ENCODE measurements around the gene CEP68. TPM values are rescaled to one million over a fixed set of nuclear protein-coding genes. Genes with fewer than 3 reads are reported as not detected.

Gene CEP68
- polyA plus RNA-seq, 1 experiment, result 11.7 TPM

DNA sequence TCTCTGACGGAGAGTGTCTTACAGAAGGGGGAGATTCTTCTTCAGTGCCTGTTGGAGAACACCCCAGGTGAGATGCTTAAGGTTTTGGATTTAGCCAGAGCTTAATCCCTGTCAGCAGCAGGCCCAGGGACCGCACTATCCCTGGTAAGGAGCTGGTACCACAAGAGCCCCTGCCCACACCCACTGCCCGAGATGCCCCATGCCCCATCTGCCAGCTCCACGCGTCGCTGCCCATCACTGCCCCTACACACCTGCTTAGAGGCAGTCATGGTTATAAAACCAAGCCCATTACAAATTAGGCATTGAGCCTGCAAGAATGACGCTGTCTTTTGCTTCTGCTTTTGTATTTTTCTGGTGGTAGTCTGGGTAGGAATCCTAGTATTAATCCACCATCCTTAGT, 21.7 kb downstream of the CEP68 start:
- no peak for DNase-seq (ENCODE audit: low read depth)
- Histone ChIP-seq H3K36me3 (ENCODE audit: control insufficient read depth, insufficient read depth, low read length) (peaks cover 18% of the 10 kb centered on the region), H3K27me3 (ENCODE audit: control insufficient read depth, insufficient read depth, low read length) (no peaks in the 10 kb centered on the region), H3K4me3 (ENCODE audit: low read depth, low read length) (no peak overlapping the region)
- POLR2A ChIA-PET, result no interaction called here
- CTCF ChIA-PET, result interaction anchor here (1.6 kb wide), 1 partner anchor 13 kb away, joined by 3 read pairs; no protein-coding TSS in a partner anchor
- no peak for TF ChIP-seq CTCF (IDR thresholded peaks at IDR 0.05; ENCODE audit: insufficient read depth, low read depth, low read length)

GRCh38 chr2:65079017-65079416, 22.8 kb downstream of the CEP68 start:
- DNase-seq (ENCODE audit: low read depth), result no peak
- TF ChIP-seq CTCF (IDR thresholded peaks at IDR 0.05; ENCODE audit: insufficient read depth, low read depth, low read length), result no peak
- ChIA-PET CTCF (interaction anchor here (1.6 kb wide), 1 partner anchor 14 kb away, joined by 3 read pairs; no protein-coding TSS in a partner anchor), POLR2A (no interaction called here)
- Histone ChIP-seq H3K36me3 (ENCODE audit: control insufficient read depth, insufficient read depth, low read length) (peaks cover 22% of the 10 kb centered on the region), H3K4me3 (ENCODE audit: low read depth, low read length) (no peak overlapping the region), H3K27me3 (ENCODE audit: control insufficient read depth, insufficient read depth, low read length) (no peaks in the 10 kb centered on the region)

GRCh38 chr2:65081232-65081685, 25.0 kb downstream of the CEP68 start:
- Histone ChIP-seq H3K36me3 (ENCODE audit: control insufficient read depth, insufficient read depth, low read length) (peaks cover 24% of the 10 kb centered on the region), H3K4me3 (ENCODE audit: low read depth, low read length) (no peak overlapping the region), H3K27me3 (ENCODE audit: control insufficient read depth, insufficient read depth, low read length) (no peaks in the 10 kb centered on the region)
- ChIA-PET POLR2A (no interaction called here), CTCF (interaction anchor here (1.0 kb wide), 1 partner anchor 15 kb away, joined by 3 read pairs; no protein-coding TSS in a partner anchor)
- TF ChIP-seq CTCF (IDR thresholded peaks at IDR 0.05; ENCODE audit: insufficient read depth, low read depth, low read length), result no peak
- no peak for DNase-seq (ENCODE audit: low read depth)

GRCh38 chr2:65085148-65085547, 28.9 kb downstream of the CEP68 start:
- Histone ChIP-seq H3K27me3 (ENCODE audit: control insufficient read depth, insufficient read depth, low read length) (no peaks in the 10 kb centered on the region), H3K36me3 (ENCODE audit: control insufficient read depth, insufficient read depth, low read length) (peaks cover 18% of the 10 kb centered on the region), H3K4me3 (ENCODE audit: low read depth, low read length) (no peak overlapping the region)
- DNase-seq (ENCODE audit: low read depth), result no peak
- POLR2A ChIA-PET, result interaction anchor here (0.6 kb wide), 1 partner anchor 142 kb away, joined by 3 read pairs; no protein-coding TSS in a partner anchor
- CTCF ChIA-PET, result interaction anchor here (1.2 kb wide), 1 partner anchor 10 kb away, joined by 4 read pairs; no protein-coding TSS in a partner anchor
- TF ChIP-seq CTCF (IDR thresholded peaks at IDR 0.05; ENCODE audit: insufficient read depth, low read depth, low read length), result no peak

DNA sequence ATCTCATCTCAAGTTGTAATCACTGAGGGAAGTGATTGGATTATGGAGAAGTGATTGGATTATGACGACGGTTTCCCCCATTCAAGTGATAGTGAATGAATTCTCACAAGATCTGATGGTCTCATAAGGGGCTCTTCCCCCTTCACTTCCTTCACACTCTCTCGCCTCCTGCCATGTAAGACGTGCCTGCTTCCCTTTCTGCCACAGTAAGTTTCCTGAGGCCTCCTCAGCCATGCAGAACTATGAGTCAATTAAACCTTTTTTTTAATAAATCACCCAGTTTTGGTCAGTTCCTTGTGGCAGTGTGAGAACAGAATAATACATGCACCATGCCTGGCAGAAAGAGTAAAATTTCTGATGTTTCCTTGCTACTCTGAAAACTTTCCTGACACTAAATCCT, 36.6 kb downstream of the CEP68 start:
- POLR2A ChIA-PET, result no interaction called here

More for the DNA sequence above, 36.6 kb downstream of the CEP68 start:
- Histone ChIP-seq H3K4me3 (ENCODE audit: low read depth, low read length) (no peak overlapping the region), H3K36me3 (ENCODE audit: control insufficient read depth, insufficient read depth, low read length) (peaks cover 13% of the 10 kb centered on the region), H3K27me3 (ENCODE audit: control insufficient read depth, insufficient read depth, low read length) (no peaks in the 10 kb centered on the region)
- no peak for DNase-seq (ENCODE audit: low read depth)
- CTCF ChIA-PET, result interaction anchor here (0.6 to 0.7 kb wide), 2 partner anchors 22 to 119 kb away, joined by 3 to 4 read pairs; no protein-coding TSS in a partner anchor
- TF ChIP-seq CTCF (IDR thresholded peaks at IDR 0.05; ENCODE audit: insufficient read depth, low read depth, low read length), result no peak
